ENCODE results near the gene ZNF555.

GRCh38 chr19:2809387-2810140 lies 31.7 kb upstream of the ZNF555 start:
- TF ChIP-seq STAT5B (CRISPR knock-in tag; IDR thresholded peaks at IDR 0.05) (no peak), PRDM10 (IDR thresholded peaks at IDR 0.05; ENCODE audit: partially characterized antibody) (no peak), HNRNPLL (IDR thresholded peaks at IDR 0.05; ENCODE audit: low read depth, low read length, poor library complexity, severe bottlenecking) (no peak), STAG1 (CRISPR knock-in tag; IDR thresholded peaks at IDR 0.05; ENCODE audit: borderline replicate concordance) (no peak), MCM3 (IDR thresholded peaks at IDR 0.05) (no peak), ASH1L (IDR thresholded peaks at IDR 0.05; ENCODE audit: borderline replicate concordance, low read depth, partially characterized antibody) (no peak), ZNF3 (CRISPR knock-in tag; IDR thresholded peaks at IDR 0.05) (no peak), BRCA1 (IDR thresholded peaks at IDR 0.05) (no peak), BRCA1 (CRISPR knock-in tag; IDR thresholded peaks at IDR 0.05) (no peak), PHB (CRISPR knock-in tag; IDR thresholded peaks at IDR 0.05) (no peak)
- TF ChIP-seq, protein P1, sequence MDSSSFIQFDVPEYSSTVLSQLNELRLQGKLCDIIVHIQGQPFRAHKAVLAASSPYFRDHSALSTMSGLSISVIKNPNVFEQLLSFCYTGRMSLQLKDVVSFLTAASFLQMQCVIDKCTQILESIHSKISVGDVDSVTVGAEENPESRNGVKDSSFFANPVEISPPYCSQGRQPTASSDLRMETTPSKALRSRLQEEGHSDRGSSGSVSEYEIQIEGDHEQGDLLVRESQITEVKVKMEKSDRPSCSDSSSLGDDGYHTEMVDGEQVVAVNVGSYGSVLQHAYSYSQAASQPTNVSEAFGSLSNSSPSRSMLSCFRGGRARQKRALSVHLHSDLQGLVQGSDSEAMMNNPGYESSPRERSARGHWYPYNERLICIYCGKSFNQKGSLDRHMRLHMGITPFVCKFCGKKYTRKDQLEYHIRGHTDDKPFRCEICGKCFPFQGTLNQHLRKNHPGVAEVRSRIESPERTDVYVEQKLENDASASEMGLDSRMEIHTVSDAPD (CRISPR knock-in tag; IDR thresholded peaks at IDR 0.05): no peak

Measured in K562 (cell line).